Measurements from ENCODE around the gene HDAC10.
A peak's percentile ranks its signal among the peaks of the same experiment; 100 is the strongest.

Gene HDAC10, protein sequence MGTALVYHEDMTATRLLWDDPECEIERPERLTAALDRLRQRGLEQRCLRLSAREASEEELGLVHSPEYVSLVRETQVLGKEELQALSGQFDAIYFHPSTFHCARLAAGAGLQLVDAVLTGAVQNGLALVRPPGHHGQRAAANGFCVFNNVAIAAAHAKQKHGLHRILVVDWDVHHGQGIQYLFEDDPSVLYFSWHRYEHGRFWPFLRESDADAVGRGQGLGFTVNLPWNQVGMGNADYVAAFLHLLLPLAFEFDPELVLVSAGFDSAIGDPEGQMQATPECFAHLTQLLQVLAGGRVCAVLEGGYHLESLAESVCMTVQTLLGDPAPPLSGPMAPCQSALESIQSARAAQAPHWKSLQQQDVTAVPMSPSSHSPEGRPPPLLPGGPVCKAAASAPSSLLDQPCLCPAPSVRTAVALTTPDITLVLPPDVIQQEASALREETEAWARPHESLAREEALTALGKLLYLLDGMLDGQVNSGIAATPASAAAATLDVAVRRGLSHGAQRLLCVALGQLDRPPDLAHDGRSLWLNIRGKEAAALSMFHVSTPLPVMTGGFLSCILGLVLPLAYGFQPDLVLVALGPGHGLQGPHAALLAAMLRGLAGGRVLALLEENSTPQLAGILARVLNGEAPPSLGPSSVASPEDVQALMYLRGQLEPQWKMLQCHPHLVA

DNA sequence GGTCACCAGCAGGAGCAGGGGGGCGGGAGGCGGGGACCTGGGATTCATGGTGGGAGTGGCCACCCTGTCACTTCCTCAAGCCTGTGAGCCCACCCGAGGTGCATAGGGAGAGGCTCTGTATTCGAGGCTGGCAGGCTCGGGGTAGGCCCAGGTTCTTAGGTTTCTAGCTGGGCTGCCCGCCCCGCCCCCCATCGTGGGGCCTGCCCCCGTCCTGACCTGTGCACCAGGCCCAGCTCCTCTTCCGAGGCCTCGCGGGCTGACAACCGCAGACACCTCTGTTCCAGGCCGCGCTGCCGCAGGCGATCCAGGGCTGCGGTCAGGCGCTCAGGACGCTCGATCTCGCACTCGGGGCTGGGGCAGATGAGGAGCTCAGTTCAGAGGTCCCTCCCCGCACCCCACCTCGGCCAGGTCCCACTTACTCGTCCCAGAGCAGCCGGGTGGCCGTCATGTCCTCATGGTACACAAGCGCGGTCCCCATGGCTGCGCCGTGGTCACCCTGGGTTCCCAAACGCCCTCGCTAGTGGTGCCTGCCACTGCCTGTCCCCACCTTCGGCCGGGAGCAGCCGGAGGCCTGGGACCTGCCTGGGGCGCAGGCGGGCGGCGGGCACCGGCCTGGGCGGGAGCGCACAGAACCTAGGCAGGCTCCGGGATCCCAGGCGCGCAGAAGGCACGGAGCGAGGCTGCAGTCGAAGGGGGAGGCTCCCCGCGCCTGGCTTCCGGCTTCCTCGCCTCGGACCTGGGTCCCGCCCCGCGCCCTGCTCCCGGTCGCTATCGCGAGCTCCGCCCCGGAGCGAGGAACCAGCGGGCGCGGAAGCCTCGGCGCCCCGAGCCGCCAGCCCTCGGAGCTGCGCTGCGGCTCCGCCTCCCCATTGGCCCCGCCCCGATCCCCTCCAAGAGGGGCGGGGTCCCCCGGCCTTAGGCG lies at the start of gene HDAC10:
Gene HDAC10, minus strand, starts transcription at position 711 of the 922 bp plus-strand sequence. Its CDS starts 233 bp downstream, at position 478.
- DNase-seq = peak; percentile 34

DNA sequence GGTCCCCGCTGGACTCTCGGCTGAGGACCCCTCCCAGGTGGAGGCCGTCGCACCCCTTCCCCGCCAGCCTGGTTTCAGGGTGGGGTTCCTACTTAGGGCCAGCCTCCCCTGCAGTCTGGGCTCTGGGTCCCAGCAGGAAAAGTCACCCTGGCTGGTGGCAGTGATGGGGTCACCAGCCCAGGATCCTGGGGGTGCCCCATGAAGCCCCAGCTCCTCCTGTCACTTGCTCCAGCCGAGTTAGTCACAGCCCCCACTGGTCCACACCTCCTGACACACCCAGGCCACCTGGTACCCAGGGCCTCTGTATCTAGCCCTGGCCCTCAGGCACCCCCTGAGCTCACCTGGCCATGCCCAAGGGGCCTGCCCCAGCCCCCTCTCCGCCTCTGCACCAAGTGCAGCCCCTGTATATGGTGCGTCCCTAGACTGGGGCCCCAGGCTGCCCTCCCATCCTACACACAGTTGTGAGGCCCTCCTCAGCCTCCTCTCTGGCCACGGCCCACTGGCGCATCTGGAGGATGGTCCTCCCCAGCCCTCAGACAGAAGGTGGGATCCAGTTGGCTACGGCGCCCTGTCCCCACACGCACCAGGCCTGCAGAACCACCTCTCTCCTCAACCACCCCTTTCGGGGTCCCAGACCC lies 49.7 kb upstream of the HDAC10 start:
- no peak for DNase-seq

DNA sequence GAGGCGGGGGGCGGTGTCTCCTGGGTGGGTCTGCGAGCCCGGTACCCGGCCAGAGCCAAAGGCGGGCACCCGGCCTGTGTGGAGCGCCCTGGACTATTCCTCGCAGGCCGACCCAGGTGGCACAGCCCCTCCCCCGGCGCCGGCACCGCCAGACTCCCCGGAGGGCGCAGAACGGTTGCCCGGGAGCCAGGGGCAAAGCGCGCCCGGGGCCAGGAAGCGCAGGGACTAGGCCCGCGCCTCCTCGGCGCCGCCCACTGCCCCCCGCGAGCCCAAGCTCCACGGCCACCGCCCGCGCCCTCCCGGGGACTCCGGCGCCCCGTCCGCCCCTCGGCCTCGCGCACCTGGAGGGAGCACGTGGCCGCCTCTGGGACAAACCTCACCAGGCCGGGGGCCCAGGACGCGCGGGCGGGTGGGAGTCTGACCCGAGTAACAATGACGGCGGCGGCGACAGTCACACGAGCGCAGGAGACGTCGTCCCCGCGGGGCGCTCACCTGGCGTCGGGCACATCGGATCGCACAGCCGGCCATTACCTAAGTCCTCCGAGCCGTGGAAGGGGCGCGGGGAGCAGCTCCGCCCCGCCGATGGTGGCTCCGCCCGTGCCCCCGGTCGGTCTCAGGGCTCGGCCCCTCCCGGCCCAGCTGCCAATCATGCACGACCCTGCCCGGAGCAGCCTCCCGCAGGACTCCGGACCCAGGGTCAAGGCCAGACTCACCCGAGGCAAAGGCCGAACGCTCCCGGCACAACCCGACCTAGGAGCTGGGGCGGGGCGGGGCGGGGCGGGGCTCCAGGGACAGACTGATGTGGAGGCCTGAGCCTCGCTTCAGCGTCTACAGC lies 48.9 kb upstream of the HDAC10 start:
- no peak for DNase-seq

DNA sequence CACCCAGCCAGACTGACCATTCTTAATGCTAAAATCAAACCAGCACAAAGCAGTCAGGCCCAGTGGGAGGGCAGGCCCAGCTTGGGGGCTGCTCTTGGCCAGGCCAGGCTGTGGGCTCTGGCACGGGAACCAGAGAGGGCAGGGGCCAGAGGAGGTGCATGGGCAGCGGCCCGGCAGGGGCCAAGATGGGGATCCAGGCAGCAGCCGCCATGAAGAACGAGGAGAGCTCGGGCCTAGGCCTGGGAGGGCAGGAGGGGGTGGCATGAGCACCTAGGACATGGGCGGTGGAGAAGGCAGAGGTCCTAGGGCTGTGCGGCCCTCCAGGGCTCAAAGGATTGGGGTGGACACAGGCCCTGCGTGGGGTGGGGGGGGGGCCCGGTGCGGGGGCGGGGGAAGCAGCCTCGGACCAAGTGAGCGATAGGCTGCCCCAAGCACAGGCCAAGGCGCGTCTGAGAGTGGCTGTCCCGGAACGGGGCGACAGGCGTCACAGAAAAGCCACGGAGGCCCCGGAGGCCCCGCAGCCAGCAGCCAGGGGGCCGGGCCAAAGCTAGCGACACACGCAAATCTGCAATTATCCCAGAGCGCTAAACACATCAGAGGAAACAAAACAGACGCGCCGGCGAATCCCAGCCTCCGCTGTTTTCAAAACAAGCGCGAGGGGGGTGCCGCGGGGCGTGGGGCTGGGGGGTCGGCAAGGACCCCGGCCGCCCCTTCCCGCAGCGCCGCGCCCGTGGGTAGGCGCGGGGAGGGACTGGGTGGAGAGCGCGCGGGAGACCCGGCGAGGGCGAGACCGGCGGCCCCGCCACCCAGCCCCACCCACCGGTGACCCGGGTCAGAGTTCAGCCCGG lies 48.1 kb upstream of the HDAC10 start:
- DNase-seq = no peak

DNA sequence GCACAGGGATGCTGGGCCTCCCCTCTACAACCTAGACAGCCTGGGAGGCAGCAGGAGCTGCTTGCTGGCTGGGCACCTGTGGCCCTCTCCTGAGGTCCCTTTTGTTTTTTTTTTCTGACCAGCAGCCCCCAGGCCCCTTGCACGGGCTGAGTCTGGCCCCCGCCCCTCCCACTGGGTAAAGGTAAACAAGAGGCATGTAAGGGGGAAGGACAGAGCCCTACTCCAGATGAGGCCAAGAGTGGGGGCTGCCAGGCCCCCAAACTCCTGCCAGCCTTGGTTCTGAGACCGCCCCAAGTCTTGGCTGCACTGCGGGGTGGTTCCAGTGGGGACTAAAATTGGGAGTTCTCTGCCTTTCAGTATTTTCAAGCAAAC lies 47.2 kb upstream of the HDAC10 start:
- DNase-seq = no peak

DNA sequence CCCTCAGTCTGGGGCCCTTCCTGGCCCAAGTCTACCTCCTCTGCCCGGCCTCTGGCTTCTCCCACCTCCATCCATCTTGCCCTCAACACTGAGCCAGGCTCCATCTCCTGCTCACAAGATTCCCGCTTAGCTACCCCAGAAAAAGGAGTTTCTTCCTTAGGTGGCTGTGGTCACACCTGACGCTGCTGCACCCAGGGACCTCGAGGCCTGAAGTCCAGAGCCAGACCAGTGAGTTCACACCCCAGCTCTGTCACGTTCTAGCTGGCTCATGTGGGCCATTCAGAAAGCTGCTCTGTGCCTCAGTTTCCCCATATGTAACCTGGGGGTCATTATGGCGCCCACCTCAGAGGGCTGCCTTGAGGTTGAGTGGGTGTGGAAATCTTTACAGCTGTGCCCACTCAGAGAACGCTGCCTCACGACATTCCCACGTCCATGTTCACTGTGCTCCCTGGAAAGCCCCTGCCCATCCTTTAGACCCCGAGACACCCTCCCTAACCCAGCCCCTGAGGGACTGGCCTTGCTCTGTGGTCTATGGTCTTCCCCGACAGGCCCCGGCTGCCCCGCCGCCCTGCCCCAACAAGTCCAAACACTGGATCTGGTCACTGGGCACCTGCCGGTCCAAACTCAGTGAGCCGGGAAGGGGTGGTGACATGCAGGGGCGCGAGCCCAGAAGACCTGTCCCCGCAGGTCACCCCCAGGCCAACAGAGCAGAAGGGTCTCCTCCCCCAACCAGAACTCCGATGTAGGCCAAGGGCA lies 46.6 kb upstream of the HDAC10 start:
- no peak for DNase-seq

DNA sequence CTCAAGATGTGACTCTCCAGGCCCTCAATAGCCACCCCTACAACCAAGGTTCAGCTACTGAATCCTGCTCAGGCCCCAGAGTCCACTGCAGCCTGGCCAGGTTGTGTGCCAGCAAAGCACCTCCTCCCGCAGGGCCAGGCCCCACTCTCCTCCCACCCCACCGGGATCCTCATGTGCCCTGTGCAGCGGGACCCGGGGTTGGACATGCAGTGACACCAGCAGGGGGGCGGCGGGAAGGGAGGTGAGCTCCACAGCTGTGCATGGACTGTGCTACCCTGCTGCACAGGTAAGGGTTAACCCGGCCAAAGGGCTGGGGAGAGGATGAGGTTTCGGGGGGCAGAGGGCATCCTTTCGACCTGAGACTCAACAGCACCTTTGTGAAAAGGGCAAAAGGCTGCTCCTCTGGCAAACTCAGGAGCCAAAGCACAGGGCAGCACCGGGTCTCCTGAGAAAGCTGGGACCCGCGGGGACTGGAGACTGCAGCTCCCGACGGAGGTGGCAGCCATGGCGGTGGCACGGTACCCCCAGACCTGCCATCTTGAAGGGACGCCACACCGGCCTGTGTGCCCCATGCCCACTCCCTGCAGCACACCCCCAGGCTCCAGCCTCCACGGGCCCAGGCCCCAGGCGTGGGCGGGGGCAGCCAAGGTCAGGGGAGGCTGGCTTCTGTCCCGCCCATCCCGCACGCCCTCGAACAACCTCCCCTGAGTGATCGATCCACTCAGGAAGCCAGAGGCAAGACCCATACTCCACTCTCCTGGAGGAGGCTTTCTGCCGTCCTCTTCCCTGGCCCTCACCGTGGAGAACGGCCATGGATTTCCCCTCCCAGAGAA lies 45.8 kb upstream of the HDAC10 start:
- no peak for DNase-seq

DNA sequence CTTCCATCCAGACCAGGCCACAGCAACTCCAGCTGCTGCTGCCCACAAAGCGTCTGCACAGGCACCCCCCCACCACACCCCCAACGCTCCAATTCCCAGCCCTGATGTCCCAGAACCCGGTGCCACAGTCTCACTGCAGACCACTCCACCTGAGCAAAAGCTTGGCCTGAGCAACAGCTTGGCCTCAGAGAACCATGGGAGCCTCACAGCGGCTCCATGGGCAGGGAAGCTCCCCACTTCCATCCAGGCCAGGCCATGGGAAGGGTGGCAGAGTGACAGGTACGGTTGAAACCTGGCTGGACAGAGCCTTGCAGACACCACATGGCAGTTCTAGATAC lies 43.2 kb upstream of the HDAC10 start:
- no peak for DNase-seq

DNA sequence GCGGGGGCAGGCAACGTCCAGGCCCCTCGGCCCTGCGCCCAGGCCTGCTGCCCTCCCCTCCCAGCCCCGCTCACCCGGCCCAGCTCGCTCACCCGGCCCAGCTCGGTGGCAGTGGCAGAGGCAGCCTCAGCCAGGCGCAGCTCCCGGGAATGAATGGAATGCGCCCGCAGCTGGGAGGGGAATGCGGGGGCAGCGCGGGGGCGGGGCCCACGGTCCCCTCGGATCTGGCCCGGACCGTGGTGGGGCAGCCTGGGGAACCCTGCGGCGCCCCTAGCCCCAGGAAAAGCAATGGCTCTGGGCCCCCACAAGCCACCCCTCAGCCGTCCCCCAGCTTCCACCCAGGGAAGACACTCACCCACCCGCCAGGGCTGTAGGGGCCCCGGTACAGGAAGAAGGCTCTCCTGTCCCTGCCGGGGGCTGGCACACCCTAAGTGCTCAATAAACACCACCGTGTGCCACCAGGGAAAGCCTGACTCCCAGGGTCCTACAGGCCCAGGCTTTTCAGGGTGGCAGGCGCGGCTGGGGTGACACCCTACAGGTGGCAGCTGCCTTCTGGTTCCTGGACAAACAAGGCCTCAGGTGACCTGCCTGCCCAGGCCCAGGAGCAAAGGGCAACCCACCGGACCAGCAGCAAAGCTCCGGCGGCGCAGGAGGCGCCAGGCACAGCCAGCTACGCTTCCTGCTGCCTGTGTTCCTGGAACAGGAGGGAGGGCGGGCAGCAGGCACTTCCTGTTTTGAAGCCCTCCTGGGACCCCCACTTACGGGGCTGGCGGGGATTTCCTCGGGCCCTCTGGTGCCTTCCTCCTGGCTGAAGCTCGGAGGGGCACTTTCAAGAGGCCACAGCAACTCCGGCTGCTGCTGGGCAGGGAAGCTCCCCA lies 42.6 kb upstream of the HDAC10 start:
- DNase-seq = no peak

DNA sequence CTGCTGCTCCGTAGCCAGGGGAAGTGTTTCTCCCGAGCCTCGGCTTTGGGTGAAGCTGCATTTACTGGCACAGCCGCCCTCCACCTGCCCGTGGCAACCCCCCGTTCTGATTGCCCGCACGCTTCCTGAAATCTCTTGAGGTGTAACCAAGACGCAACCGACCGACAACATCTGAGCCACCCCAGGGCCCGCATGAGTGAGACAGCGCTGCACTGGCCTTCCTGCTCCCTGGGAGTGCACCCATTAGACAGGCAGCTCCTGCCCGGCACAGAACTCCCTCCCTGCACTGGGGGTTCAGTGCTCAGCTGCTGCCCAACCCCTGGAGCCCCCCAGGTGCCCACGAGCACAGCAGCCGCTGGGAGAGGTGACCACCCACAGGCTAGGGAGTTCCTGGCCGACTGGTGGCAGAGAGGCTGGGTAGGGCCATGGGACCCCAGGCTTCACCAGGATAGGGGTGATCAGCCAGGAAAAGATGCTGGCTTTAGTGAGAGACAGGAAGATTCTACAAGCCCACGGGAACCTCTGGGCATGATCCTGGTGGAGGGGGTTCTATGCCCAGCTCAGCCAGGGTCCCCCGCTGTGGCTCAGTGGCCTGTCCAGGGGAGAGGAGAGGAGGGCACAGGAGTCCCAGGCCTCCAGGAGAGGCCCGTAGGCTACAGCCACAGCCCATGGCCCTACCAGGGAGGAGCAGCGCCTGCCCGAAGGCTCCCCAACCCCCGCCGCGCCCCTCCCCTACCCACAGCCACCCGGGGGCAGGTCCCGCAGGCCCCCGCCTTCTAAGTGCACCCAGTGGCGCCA lies 41.8 kb upstream of the HDAC10 start:
- DNase-seq = peak; percentile 17

DNA sequence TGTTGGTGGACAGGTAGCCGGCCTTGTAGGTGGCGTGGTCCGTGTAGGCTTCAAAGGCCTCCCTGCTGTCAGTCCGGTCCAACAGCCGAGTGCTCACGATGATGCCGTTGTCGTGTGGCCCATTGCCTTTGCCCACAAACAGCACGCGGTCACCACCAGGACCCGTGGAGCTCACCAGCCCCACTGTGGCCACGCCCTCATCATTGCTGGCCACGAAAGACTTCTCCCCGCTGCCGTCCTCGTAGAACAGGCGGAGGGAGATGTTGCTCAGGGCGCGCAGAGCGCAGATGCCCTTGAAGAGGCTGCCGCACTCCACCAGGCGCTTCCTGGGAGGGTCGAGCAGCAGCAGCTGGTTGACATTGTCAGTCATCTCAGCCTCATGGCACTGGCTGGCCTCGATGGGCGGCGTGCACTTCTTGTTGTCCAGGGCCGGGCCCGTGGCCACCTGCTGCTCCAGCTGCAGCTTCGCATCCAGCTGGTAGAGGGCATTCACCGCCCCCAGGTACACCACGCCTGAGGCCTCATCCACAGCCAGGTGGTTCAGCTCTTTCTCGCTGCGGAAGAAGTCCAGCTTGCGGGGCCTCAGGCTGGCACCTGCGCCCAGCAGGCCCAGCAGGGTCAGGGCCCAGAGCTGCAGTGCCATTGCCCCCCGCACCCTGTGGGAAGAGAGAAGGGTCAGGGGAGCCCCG lies 39.0 kb upstream of the HDAC10 start:
- no peak for DNase-seq

DNA sequence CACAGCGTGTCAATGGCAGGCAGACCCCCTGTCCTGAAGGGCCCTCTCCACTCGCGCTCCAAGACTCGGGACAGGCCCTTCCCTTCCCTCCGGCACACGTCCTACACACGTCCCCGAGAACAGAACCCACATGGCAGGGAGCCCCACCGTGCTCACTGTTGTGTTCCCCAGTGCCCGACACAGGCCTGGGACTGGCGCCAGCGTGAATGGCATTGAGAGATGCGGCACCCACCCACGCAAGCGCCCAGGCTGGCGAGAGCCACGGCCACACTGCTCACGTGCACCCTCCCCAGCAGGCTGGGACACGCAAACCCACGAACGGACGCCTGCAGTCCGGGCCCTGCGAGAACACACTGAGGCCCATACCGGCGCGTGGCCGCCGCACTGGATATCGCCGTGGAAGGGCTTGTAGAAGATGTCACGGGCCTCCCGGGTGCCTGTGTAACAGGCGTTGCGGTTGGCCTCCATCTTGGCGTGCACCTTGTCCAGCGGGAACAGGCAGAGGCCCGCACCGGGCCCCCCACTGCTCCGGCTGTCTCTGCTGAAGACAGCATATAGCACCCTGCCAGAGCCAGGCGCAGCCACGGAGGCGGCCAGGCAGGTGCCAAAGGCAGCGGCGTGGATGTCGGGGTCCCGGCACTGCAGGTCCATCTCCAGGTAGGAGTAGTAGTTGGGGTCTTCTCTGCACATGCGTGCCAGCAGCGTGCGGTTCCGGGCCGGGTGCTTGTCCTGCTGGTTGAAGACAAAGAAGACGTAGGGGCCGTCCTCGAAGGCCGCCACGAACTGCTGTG lies 38.3 kb upstream of the HDAC10 start:
- DNase-seq = no peak

DNA sequence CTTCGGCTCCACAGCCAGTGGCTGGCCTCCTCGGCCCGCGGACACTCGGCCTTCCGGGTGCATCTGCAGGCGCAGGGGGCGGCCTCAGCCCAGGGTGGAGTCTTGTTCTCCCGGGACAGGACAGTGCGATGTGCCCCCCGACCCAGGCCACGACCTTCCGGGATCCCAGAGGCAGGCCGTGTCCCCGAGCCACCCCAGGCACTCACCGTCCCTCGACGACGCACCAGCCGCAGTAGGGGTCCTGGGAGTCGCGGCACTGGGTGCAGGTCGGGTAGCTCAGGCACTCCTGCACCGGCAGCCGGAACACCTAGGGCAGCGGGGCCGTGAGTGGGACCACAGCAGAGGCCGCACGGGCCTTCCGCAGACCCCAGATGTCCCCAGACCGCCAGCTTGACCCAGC lies 36.7 kb upstream of the HDAC10 start:
- DNase-seq = no peak

DNA sequence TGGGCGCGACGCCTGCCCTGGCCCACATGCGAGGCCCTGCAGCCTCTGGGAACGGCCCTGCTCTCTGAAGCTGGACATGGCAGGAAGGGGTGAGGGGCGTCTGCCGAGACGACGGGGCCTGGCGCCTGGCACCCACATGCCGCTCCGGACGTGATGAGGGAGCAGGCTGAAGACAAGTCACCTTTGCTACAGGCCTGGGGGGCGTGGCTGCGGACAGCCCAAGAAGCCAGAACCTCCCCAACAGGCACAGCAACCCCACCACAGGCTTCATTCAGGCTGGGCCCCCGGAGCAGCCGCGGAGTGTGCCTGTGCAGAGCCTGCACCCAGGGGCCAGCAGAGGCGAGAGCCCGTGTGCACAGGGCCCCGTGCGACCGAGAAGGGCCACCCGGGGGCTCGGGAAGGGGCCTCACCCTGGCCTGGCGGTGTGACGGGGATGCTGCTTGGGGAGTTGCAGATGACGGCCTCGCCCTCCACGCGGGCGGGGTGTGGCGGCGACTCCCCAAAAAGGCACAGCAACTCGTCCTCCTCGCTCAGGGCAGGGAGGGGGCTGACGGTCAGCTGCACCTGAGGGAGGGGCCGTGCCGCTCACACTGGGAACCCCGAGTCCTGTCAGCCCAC lies 35.7 kb upstream of the HDAC10 start:
- no peak for DNase-seq

DNA sequence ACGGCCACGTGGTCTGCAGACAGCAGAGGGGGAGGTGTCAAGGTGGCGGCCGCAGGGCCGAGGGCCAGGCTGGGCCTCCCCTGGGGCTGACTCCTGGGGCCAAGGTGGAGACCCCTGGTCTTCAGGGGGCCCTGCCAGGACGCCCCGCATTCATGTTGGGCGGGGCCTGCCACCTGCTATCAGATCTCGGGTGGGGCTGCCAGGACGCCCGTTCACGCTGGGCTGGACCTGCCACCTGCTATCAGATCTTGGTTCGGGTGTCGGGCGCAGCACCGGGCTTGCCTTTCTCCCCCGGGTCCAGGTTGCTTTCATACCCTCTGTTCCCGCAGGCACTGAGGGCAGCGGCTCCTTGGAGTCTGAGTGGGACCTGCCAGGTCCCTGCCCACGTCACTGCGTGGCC lies 35.2 kb upstream of the HDAC10 start:
- no peak for DNase-seq
